ENCODE measurements around the gene NPM3. TPM values are rescaled to one million over a fixed set of nuclear protein-coding genes. Genes with fewer than 3 reads are reported as not detected.

NPM3 gene
- total and polyA plus RNA-seq, 4 donors, result 3.4 to 24.9 (median 12.4) TPM

DNA sequence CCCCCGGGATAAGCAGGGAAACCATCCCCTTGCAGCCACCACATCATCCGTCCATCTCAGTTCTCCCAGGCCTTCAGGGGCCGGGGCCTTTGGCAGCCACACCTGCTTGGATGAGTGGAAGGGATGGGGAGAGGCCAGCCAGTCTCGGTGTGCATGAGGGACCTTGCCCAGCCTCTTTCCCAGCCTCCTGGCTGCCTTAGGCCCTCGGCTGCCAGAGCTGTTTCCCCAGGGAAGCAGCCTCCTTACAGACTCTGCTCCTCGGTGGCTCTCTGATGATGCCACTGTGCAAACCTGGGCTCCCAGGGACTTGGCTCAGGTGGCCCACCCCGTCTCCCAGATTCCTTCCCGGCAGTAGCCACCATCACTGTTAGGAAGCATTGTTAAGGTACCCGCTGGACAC, 22.0 kb downstream of the NPM3 start:
- 82% methylated on average over 9 of the region's 9 CpGs for WGBS
- no peaks in the 10 kb centered on the region for H3K9me3 ChIP-seq (ENCODE audit: control insufficient read depth in 4 of 4, low read length in 3 of 4)
- no peak for DNase-seq (ENCODE audit: low spot score)
- no peak overlapping the region for H3K4me3 ChIP-seq (ENCODE audit: low read depth in 1 of 3, low read length in 3 of 3)
- no peaks in the 10 kb centered on the region for H3K27me3 ChIP-seq (ENCODE audit: control insufficient read depth in 4 of 4, insufficient read depth in 4 of 4, low read length in 3 of 4)
- TF ChIP-seq JUND (IDR thresholded peaks at IDR 0.05), result no peak
- TF ChIP-seq, protein P1, sequence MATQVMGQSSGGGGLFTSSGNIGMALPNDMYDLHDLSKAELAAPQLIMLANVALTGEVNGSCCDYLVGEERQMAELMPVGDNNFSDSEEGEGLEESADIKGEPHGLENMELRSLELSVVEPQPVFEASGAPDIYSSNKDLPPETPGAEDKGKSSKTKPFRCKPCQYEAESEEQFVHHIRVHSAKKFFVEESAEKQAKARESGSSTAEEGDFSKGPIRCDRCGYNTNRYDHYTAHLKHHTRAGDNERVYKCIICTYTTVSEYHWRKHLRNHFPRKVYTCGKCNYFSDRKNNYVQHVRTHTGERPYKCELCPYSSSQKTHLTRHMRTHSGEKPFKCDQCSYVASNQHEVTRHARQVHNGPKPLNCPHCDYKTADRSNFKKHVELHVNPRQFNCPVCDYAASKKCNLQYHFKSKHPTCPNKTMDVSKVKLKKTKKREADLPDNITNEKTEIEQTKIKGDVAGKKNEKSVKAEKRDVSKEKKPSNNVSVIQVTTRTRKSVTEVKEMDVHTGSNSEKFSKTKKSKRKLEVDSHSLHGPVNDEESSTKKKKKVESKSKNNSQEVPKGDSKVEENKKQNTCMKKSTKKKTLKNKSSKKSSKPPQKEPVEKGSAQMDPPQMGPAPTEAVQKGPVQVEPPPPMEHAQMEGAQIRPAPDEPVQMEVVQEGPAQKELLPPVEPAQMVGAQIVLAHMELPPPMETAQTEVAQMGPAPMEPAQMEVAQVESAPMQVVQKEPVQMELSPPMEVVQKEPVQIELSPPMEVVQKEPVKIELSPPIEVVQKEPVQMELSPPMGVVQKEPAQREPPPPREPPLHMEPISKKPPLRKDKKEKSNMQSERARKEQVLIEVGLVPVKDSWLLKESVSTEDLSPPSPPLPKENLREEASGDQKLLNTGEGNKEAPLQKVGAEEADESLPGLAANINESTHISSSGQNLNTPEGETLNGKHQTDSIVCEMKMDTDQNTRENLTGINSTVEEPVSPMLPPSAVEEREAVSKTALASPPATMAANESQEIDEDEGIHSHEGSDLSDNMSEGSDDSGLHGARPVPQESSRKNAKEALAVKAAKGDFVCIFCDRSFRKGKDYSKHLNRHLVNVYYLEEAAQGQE (IDR thresholded peaks at IDR 0.05), result no peak
- TF ChIP-seq RXRA (IDR thresholded peaks at IDR 0.05), result no peak
- TF ChIP-seq, protein P2, sequence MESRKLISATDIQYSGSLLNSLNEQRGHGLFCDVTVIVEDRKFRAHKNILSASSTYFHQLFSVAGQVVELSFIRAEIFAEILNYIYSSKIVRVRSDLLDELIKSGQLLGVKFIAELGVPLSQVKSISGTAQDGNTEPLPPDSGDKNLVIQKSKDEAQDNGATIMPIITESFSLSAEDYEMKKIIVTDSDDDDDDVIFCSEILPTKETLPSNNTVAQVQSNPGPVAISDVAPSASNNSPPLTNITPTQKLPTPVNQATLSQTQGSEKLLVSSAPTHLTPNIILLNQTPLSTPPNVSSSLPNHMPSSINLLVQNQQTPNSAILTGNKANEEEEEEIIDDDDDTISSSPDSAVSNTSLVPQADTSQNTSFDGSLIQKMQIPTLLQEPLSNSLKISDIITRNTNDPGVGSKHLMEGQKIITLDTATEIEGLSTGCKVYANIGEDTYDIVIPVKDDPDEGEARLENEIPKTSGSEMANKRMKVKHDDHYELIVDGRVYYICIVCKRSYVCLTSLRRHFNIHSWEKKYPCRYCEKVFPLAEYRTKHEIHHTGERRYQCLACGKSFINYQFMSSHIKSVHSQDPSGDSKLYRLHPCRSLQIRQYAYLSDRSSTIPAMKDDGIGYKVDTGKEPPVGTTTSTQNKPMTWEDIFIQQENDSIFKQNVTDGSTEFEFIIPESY (IDR thresholded peaks at IDR 0.05), result no peak
- no peak for TF ChIP-seq GABPA (IDR thresholded peaks at IDR 0.05 in 1 of 2, conservative IDR thresholded peaks at IDR 0.05 in 1 of 2)
- no peak for TF ChIP-seq RAD21 (IDR thresholded peaks at IDR 0.05)
- TF ChIP-seq TAF1 (conservative IDR thresholded peaks at IDR 0.05), result no peak
- TF ChIP-seq, protein P3, sequence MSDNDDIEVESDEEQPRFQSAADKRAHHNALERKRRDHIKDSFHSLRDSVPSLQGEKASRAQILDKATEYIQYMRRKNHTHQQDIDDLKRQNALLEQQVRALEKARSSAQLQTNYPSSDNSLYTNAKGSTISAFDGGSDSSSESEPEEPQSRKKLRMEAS (IDR thresholded peaks at IDR 0.05), result no peak
- no peak for TF ChIP-seq NR2F2 (IDR thresholded peaks at IDR 0.05)
- no peak for TF ChIP-seq EGR1 (IDR thresholded peaks at IDR 0.05; ENCODE audit: low read depth in 2 of 2)
- no peak for TF ChIP-seq YY1 (IDR thresholded peaks at IDR 0.05)
- TF ChIP-seq FOXA1 (IDR thresholded peaks at IDR 0.05), result no peak
- no peak for TF ChIP-seq SP1 (IDR thresholded peaks at IDR 0.05)
- TF ChIP-seq, protein P4, sequence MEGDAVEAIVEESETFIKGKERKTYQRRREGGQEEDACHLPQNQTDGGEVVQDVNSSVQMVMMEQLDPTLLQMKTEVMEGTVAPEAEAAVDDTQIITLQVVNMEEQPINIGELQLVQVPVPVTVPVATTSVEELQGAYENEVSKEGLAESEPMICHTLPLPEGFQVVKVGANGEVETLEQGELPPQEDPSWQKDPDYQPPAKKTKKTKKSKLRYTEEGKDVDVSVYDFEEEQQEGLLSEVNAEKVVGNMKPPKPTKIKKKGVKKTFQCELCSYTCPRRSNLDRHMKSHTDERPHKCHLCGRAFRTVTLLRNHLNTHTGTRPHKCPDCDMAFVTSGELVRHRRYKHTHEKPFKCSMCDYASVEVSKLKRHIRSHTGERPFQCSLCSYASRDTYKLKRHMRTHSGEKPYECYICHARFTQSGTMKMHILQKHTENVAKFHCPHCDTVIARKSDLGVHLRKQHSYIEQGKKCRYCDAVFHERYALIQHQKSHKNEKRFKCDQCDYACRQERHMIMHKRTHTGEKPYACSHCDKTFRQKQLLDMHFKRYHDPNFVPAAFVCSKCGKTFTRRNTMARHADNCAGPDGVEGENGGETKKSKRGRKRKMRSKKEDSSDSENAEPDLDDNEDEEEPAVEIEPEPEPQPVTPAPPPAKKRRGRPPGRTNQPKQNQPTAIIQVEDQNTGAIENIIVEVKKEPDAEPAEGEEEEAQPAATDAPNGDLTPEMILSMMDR (IDR thresholded peaks at IDR 0.05; ENCODE audit: low read depth, low read length, missing input control), result no peak
- TF ChIP-seq FOXA2 (IDR thresholded peaks at IDR 0.05), result no peak
- TF ChIP-seq HNF4A (conservative IDR thresholded peaks at IDR 0.05), result no peak
- TF ChIP-seq, protein P5, sequence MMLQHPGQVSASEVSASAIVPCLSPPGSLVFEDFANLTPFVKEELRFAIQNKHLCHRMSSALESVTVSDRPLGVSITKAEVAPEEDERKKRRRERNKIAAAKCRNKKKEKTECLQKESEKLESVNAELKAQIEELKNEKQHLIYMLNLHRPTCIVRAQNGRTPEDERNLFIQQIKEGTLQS (IDR thresholded peaks at IDR 0.05), result no peak
- no peak for TF ChIP-seq HNF4G (IDR thresholded peaks at IDR 0.05)
- H3K9ac ChIP-seq (ENCODE audit: low read depth in 1 of 2, low read length in 2 of 2), result no peak overlapping the region
- no peaks in the 10 kb centered on the region for H3K36me3 ChIP-seq (ENCODE audit: control insufficient read depth in 4 of 4, insufficient read depth in 3 of 4, low read depth in 1 of 4, low read length in 3 of 4)
- H3K27ac ChIP-seq (ENCODE audit: low read depth in 1 of 2, low read length in 2 of 2), result no peak overlapping the region
- H3K4me1 ChIP-seq (ENCODE audit: control insufficient read depth in 4 of 4, insufficient read depth in 4 of 4, low read length in 3 of 4), result no peaks in the 10 kb centered on the region
